ENCODE results near the gene SLC30A5.

DNA sequence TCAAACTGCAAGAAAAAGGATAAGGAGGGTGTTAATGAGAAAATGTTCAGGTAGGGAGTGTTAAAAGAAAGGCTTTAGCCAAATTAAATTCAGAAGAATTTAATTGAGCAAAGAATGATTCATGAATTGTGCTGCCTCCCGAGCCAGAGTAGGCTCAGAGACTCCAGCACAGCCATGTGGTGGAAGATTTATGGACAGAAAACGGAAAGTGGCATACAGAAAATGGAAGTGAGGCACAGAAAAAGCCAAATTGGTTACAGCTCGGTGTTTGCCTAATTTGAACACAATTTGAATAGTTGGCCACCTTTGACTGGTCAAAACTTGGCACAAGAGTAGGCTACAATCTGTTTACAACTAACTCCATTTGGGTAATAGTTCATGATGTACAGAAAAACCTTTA, 9.6 kb upstream of the SLC30A5 start:
- no peak for TF ChIP-seq SIN3A (IDR thresholded peaks at IDR 0.05; ENCODE audit: borderline replicate concordance, insufficient read depth, low read length)
- TF ChIP-seq TAF1 (IDR thresholded peaks at IDR 0.05; ENCODE audit: borderline replicate concordance, insufficient read depth, low read length): no peak
- no peak for TF ChIP-seq POLR2AphosphoS5 (IDR thresholded peaks at IDR 0.05; ENCODE audit: low read depth, low read length)
- no peak for TF ChIP-seq FOXP2 (optimal IDR thresholded peaks at IDR 0.05; ENCODE audit: borderline replicate concordance, extremely low read depth, extremely low read length, insufficient read depth)
- TF ChIP-seq, protein P1, sequence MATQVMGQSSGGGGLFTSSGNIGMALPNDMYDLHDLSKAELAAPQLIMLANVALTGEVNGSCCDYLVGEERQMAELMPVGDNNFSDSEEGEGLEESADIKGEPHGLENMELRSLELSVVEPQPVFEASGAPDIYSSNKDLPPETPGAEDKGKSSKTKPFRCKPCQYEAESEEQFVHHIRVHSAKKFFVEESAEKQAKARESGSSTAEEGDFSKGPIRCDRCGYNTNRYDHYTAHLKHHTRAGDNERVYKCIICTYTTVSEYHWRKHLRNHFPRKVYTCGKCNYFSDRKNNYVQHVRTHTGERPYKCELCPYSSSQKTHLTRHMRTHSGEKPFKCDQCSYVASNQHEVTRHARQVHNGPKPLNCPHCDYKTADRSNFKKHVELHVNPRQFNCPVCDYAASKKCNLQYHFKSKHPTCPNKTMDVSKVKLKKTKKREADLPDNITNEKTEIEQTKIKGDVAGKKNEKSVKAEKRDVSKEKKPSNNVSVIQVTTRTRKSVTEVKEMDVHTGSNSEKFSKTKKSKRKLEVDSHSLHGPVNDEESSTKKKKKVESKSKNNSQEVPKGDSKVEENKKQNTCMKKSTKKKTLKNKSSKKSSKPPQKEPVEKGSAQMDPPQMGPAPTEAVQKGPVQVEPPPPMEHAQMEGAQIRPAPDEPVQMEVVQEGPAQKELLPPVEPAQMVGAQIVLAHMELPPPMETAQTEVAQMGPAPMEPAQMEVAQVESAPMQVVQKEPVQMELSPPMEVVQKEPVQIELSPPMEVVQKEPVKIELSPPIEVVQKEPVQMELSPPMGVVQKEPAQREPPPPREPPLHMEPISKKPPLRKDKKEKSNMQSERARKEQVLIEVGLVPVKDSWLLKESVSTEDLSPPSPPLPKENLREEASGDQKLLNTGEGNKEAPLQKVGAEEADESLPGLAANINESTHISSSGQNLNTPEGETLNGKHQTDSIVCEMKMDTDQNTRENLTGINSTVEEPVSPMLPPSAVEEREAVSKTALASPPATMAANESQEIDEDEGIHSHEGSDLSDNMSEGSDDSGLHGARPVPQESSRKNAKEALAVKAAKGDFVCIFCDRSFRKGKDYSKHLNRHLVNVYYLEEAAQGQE (IDR thresholded peaks at IDR 0.05; ENCODE audit: insufficient read depth in 1 of 2, low read depth in 2 of 2, low read length in 2 of 2): no peak
